Left lung (tissue), 10 donors: ENCODE measurements around the gene ADRA2A. TPM values are rescaled to one million over a fixed set of nuclear protein-coding genes. Genes with fewer than 3 reads are reported as not detected.

ENCODE experiments used
- ATAC-seq: fragments of 200-7000 bp; cut with Tn5 transposase; one replicate; pipeline ENCODE4 v1.9.1; 2020; ENCODE audit warnings: moderate library complexity
- DNase-seq, 4 donors: peaks; one replicate each; pipeline ENCODE4 v3.0.0-alpha.2; 2013 to 2020
- H3K27ac ChIP-seq, 2 donors: fragments of 200-600 bp; sonication (generic) in 1 of 2; one replicate each; pipeline versions ENCODE4 v1.5.0 to v1.8.0; 2020 to 2021
- H3K27me3 ChIP-seq, 2 donors: fragments of 200-600 bp; sonication (generic) in 1 of 2; one replicate each; pipeline versions ENCODE4 v1.5.0 to v1.8.0; 2020 to 2021
- H3K36me3 ChIP-seq, 2 donors: fragments of 200-600 bp; sonication (generic) in 1 of 2; one replicate each; pipeline versions ENCODE4 v1.5.0 to v1.8.0; 2020 to 2021
- H3K4me1 ChIP-seq, 2 donors: fragments of 200-600 bp; one replicate each; pipeline ENCODE4 v1.8.0; 2021
- H3K4me3 ChIP-seq, 2 donors: fragments of 200-600 bp; sonication (generic) in 1 of 2; one replicate each; pipeline versions ENCODE4 v1.5.0 to v1.8.0; 2020 to 2021; ENCODE audit warnings: mild to moderate bottlenecking in 1 of 2
- H3K9me3 ChIP-seq, 2 donors: fragments of 200-600 bp; sonication (generic) in 1 of 2; one replicate each; pipeline versions ENCODE4 v1.5.0 to v1.8.0; 2020 to 2021
- intact Hi-C, 2 donors: fragments of 100-400 bp; cut with DNase I; formaldehyde crosslinking; loops; one replicate each; pipeline versions ENCODE4 v1.11.2 to v1.14.2; 2022
- polyA plus RNA-seq, 6 donors: library from polyadenylated mRNA; unstranded; fragments of 120-200 nt; gene quantifications; one replicate each; pipeline ENCODE4 v1.2.1, GENCODE V29; 2013; ENCODE audit not compliant: insufficient read length in 6 of 6
- total RNA-seq, 2 donors: library from RNA; stranded (reverse); fragmentation: NEBNext Ultra II Directional; extraction: Animal tissue kit (Norgen Biotek cat#: 25700); gene quantifications; one replicate each; pipeline ENCODE4 v1.2.1, GENCODE V29; 2021
- TF ChIP-seq, protein P1 (sequence below), 2 donors: fragments of 200-600 bp; sonication (generic) in 1 of 2; IDR thresholded peaks; one replicate each; pipeline versions ENCODE4 v1.5.0 to v1.8.0; 2021; ENCODE audit warnings: antibody characterized with exemption in 2 of 2
- donor health status: DM: no; HTN: yes; CAD: no.
- donor health status: DM: no; HTN: no; CAD: no.

ADRA2A gene
- total and polyA plus RNA-seq, 8 donors = 0.15 to 8.9 (median 0.53) TPM

- intact Hi-C loops = no loop called here
- Histone ChIP-seq H3K9me3 (no peaks in the 10 kb centered on the region), H3K4me3 (no peak overlapping the region), H3K27me3 (no peaks in the 10 kb centered on the region), H3K4me1 (no peaks in the 10 kb centered on the region), H3K27ac (no peak overlapping the region), H3K36me3 (no peaks in the 10 kb centered on the region)
- ATAC-seq = no peak
- TF ChIP-seq, protein P1, sequence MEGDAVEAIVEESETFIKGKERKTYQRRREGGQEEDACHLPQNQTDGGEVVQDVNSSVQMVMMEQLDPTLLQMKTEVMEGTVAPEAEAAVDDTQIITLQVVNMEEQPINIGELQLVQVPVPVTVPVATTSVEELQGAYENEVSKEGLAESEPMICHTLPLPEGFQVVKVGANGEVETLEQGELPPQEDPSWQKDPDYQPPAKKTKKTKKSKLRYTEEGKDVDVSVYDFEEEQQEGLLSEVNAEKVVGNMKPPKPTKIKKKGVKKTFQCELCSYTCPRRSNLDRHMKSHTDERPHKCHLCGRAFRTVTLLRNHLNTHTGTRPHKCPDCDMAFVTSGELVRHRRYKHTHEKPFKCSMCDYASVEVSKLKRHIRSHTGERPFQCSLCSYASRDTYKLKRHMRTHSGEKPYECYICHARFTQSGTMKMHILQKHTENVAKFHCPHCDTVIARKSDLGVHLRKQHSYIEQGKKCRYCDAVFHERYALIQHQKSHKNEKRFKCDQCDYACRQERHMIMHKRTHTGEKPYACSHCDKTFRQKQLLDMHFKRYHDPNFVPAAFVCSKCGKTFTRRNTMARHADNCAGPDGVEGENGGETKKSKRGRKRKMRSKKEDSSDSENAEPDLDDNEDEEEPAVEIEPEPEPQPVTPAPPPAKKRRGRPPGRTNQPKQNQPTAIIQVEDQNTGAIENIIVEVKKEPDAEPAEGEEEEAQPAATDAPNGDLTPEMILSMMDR (IDR thresholded peaks at IDR 0.05) = no peak
- DNase-seq = no peak
Measured at GRCh38 chr10:111087331-111087756, 10.5 kb downstream of the ADRA2A start.

- Histone ChIP-seq H3K27me3 (no peaks in the 10 kb centered on the region), H3K27ac (no peak overlapping the region), H3K9me3 (no peaks in the 10 kb centered on the region), H3K4me1 (no peaks in the 10 kb centered on the region), H3K4me3 (no peak overlapping the region), H3K36me3 (no peaks in the 10 kb centered on the region)
- intact Hi-C loops = no loop called here
- no peak for DNase-seq
- TF ChIP-seq, protein P1 (IDR thresholded peaks at IDR 0.05) = no peak
- no peak for ATAC-seq
Measured at GRCh38 chr10:111087968-111088505, 11.2 kb downstream of the ADRA2A start.

DNA sequence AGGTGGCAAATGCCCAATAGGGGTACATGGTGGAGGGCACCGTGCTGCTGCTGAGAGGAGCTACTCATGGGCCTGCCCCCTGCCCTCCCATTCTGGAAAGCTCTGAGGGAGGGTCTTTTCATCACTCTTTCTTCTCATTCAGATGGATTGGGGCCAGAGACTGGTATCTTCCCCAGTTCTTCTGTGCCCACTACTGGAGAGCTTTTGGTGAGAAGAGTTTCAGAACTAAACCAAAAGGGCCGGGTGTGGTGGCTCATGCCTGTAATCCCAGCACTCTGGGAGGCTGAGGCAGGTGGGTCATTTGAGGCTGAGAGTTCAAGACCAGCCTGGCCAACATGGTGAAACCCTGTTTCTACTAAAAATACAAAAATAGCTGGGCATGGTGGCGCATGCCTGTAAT, 12.5 kb downstream of the ADRA2A start:
- DNase-seq (no peak), ATAC-seq (no peak)
- Histone ChIP-seq H3K4me1 (no peaks in the 10 kb centered on the region), H3K27me3 (no peaks in the 10 kb centered on the region), H3K27ac (no peak overlapping the region), H3K36me3 (no peaks in the 10 kb centered on the region), H3K4me3 (no peak overlapping the region), H3K9me3 (no peaks in the 10 kb centered on the region)
- TF ChIP-seq, protein P1 (IDR thresholded peaks at IDR 0.05) = no peak
- intact Hi-C loops = no loop called here

GRCh38 chr10:111091833-111092232, 15.0 kb downstream of the ADRA2A start:
- ATAC-seq (no peak), DNase-seq (no peak)
- no peak overlapping the region for H3K4me3 ChIP-seq
- H3K27me3 ChIP-seq = no peaks in the 10 kb centered on the region
- no peaks in the 10 kb centered on the region for H3K36me3 ChIP-seq
- no peak overlapping the region for H3K27ac ChIP-seq
- no peaks in the 10 kb centered on the region for H3K4me1 ChIP-seq
- intact Hi-C loops = no loop called here
- TF ChIP-seq, protein P1 (IDR thresholded peaks at IDR 0.05) = no peak
- no peaks in the 10 kb centered on the region for H3K9me3 ChIP-seq

GRCh38 chr10:111093741-111094380, 17.0 kb downstream of the ADRA2A start:
- intact Hi-C loops = no loop called here
- no peak for DNase-seq
- H3K27ac ChIP-seq = no peak overlapping the region
- no peaks in the 10 kb centered on the region for H3K36me3 ChIP-seq
- H3K9me3 ChIP-seq = no peaks in the 10 kb centered on the region
- peak; percentile 41 for ATAC-seq
- no peak overlapping the region for H3K4me3 ChIP-seq
- no peaks in the 10 kb centered on the region for H3K27me3 ChIP-seq
- H3K4me1 ChIP-seq = no peaks in the 10 kb centered on the region
- TF ChIP-seq, protein P1 (IDR thresholded peaks at IDR 0.05) = no peak
